Astrocyte (in vitro differentiated cells and primary cell): ENCODE measurements around the gene MAP4K2.

Experiments used
- CTCF ChIP-seq: IDR thresholded peaks from 2 replicates; pipeline ENCODE4 v1.5.1; 2011; ENCODE audit warnings: low read depth, mild to moderate bottlenecking, inconsistent platforms, low read length, moderate library complexity; ENCODE audit not compliant: insufficient read depth
- EZH2 ChIP-seq: IDR thresholded peaks from 2 replicates; pipeline ENCODE4 v1.6.1; 2012; ENCODE audit warnings: mild to moderate bottlenecking, low read length, inconsistent platforms; ENCODE audit not compliant: insufficient read depth

GRCh38 chr11:64753380-64754123 lies 49.5 kb downstream of the MAP4K2 start:
- TF ChIP-seq CTCF = no peak
- TF ChIP-seq EZH2 = no peak
